H1 (cell line): ENCODE measurements around the gene KCNMB2. TPM values are rescaled to one million over a fixed set of nuclear protein-coding genes. Genes with fewer than 3 reads are reported as not detected.
"Not testable (repeated sequence)": the region's sequence is repeated elsewhere in the genome, so short reads cannot be mapped to it uniquely, and the experiment has no call there.

Experiments used
- CTCF ChIA-PET: fragments of 300-600 bp; sonication (Branson Sonifier 250); formaldehyde crosslinking; loops from one replicate; lab custom pipeline; 2021; ENCODE audit not compliant: partially characterized antibody; lab: Charles Lee
- POLR2A ChIA-PET: fragments of 300-600 bp; sonication (Branson Sonifier 250); formaldehyde crosslinking; loops from one replicate; lab custom pipeline; 2021; ENCODE audit warnings: inconsistent platforms; ENCODE audit not compliant: partially characterized antibody; lab: Charles Lee
- DNase-seq, 2 experiments: peaks; one replicate each; pipeline versions ENCODE4 v3.0.0 to v3.0.0-alpha.2; 2010 to 2022; ENCODE audit warnings: low spot score in 2 of 2, low read depth in 1 of 2, mixed read lengths in 1 of 2
- FAIRE-seq: peaks from 2 replicates; lab custom pipeline; 2011; peaks lifted over from hg19 to GRCh38; lab: Jason Lieb, UNC
- H2AFZ ChIP-seq: 2 replicates; pipeline ENCODE4 v1.8.1; 2012; ENCODE audit warnings: low read length, inconsistent platforms
- H2AK5ac ChIP-seq: 2 replicates; pipeline ENCODE4 v1.6.1; 2013; ENCODE audit warnings: low read depth, low read length
- H2BK120ac ChIP-seq: replicated peaks from 2 replicates; pipeline ENCODE3; 2013; ENCODE audit warnings: low read depth, low read length, inconsistent platforms
- H2BK12ac ChIP-seq: 2 replicates; pipeline ENCODE4 v1.6.1; 2013; ENCODE audit warnings: low read depth, low read length
- H2BK15ac ChIP-seq: 2 replicates; pipeline ENCODE4 v1.6.1; 2013; ENCODE audit warnings: low read length
- H2BK20ac ChIP-seq: 2 replicates; pipeline ENCODE4 v1.6.1; 2013; ENCODE audit warnings: low read length
- H2BK5ac ChIP-seq: 2 replicates; pipeline ENCODE4 v1.6.1; 2013; ENCODE audit warnings: low read depth, low read length
- H3K14ac ChIP-seq: 2 replicates; pipeline ENCODE4 v1.6.1; 2013; ENCODE audit warnings: inconsistent platforms; ENCODE audit not compliant: insufficient read length
- H3K18ac ChIP-seq: 2 replicates; pipeline ENCODE4 v1.6.1; 2013; ENCODE audit warnings: low read length; ENCODE audit errors: extremely low read depth
- H3K23ac ChIP-seq: 2 replicates; pipeline ENCODE4 v1.6.1; 2013; ENCODE audit warnings: inconsistent platforms; ENCODE audit not compliant: insufficient read length
- H3K23me2 ChIP-seq: 2 replicates; pipeline ENCODE4 v1.6.1; 2013; ENCODE audit warnings: low read depth, low read length
- H3K27ac ChIP-seq: 2 replicates; pipeline ENCODE4 v1.6.1; 2011; ENCODE audit warnings: low read depth, low read length, inconsistent platforms
- H3K27me3 ChIP-seq, 4 experiments: replicated peaks in 1 of 4; 1 replicate in 1 of 4; 2 replicates in 3 of 4; pipeline versions ENCODE4 v1.6.1 to v1.8.1; 2011 to 2013; ENCODE audit warnings: low read length in 3 of 4, mild to moderate bottlenecking in 3 of 4, inconsistent platforms in 2 of 4, mixed read lengths in 2 of 4, moderate library complexity in 1 of 4; ENCODE audit not compliant: control insufficient read depth in 3 of 4, insufficient read depth in 3 of 4; ENCODE audit errors: extremely low read depth in 1 of 4
- H3K36me3 ChIP-seq, 4 experiments: 2 replicates each; pipeline versions ENCODE4 v1.6.1 to v1.8.1; 2011 to 2013; ENCODE audit warnings: mild to moderate bottlenecking in 4 of 4, low read length in 3 of 4, moderate library complexity in 2 of 4, control low read depth in 1 of 4, inconsistent platforms in 1 of 4; ENCODE audit not compliant: insufficient read depth in 4 of 4, control insufficient read depth in 2 of 4
- H3K4ac ChIP-seq: replicated peaks from 2 replicates; pipeline ENCODE3; 2013; ENCODE audit warnings: low read length, low read depth, mixed read lengths, inconsistent platforms; ENCODE audit not compliant: insufficient read length
- H3K4me1 ChIP-seq, 4 experiments: replicated peaks in 1 of 4; 1 replicate in 1 of 4; 2 replicates in 3 of 4; pipeline versions ENCODE4 v1.6.1 to v1.8.1; 2011 to 2013; ENCODE audit warnings: low read length in 3 of 4, inconsistent platforms in 2 of 4, mixed read lengths in 1 of 4; ENCODE audit not compliant: insufficient read depth in 4 of 4, control insufficient read depth in 3 of 4
- H3K4me2 ChIP-seq, 2 experiments: 2 replicates each; pipeline versions ENCODE4 v1.6.1 to v1.8.1; 2011 to 2013; ENCODE audit warnings: low read depth in 2 of 2, low read length in 2 of 2, control low read depth in 1 of 2, inconsistent platforms in 1 of 2, mild to moderate bottlenecking in 1 of 2; ENCODE audit not compliant: insufficient read depth in 1 of 2
- H3K4me3 ChIP-seq, 4 experiments: fragments of 200-600, 300-600 bp in 1 of 4; sonication (generic), shearing (Covaris generic), sonication (Bioruptor Twin) in 1 of 4; 2 replicates each; pipeline versions ENCODE4 v1.5.1 to v1.8.1; 2011 to 2016; ENCODE audit warnings: low read length in 4 of 4, low read depth in 3 of 4, control low read depth in 2 of 4, inconsistent platforms in 2 of 4, mild to moderate bottlenecking in 2 of 4, mixed read lengths in 1 of 4, moderate library complexity in 1 of 4; ENCODE audit not compliant: insufficient read depth in 2 of 4; ENCODE audit errors: extremely low read depth in 1 of 4
- H3K56ac ChIP-seq: replicated peaks from 2 replicates; pipeline ENCODE3; 2013; ENCODE audit warnings: low read depth, mild to moderate bottlenecking, mixed read lengths, low read length, inconsistent platforms; ENCODE audit not compliant: insufficient read length
- H3K79me1 ChIP-seq: 2 replicates; pipeline ENCODE4 v1.6.1; 2013; ENCODE audit warnings: low read depth, low read length, control low read depth
- H3K79me2 ChIP-seq, 2 experiments: 2 replicates each; pipeline versions ENCODE4 v1.6.1 to v1.8.1; 2012 to 2013; ENCODE audit warnings: low read length in 2 of 2, mild to moderate bottlenecking in 2 of 2, inconsistent platforms in 1 of 2; ENCODE audit not compliant: insufficient read depth in 2 of 2, control insufficient read depth in 1 of 2
- H3K9ac ChIP-seq, 4 experiments: replicated peaks in 1 of 4; 1 replicate in 1 of 4; 2 replicates in 3 of 4; pipeline versions ENCODE4 v1.6.1 to v1.8.1; 2011 to 2013; ENCODE audit warnings: low read depth in 3 of 4, low read length in 3 of 4, control low read depth in 2 of 4, mild to moderate bottlenecking in 2 of 4, moderate library complexity in 2 of 4, inconsistent platforms in 1 of 4; ENCODE audit errors: extremely low read depth in 1 of 4
- H3K9me3 ChIP-seq, 2 experiments: 2 replicates each; pipeline versions ENCODE4 v1.6.1 to v1.8.1; 2012 to 2013; ENCODE audit warnings: mild to moderate bottlenecking in 2 of 2, moderate library complexity in 2 of 2, control low read depth in 1 of 2, inconsistent platforms in 1 of 2, low read depth in 1 of 2, low read length in 1 of 2, mixed read lengths in 1 of 2; ENCODE audit not compliant: insufficient read depth in 2 of 2
- H4K20me1 ChIP-seq, 2 experiments: replicated peaks in 1 of 2; 2 replicates each; pipeline versions ENCODE3 to v1.8.1; 2011 to 2013; ENCODE audit warnings: inconsistent platforms in 2 of 2, low read length in 2 of 2, mild to moderate bottlenecking in 1 of 2; ENCODE audit not compliant: insufficient read depth in 2 of 2, control insufficient read depth in 1 of 2
- H4K5ac ChIP-seq: 2 replicates; pipeline ENCODE4 v1.6.1; 2013; ENCODE audit warnings: low read length, low read depth, mixed read lengths, inconsistent platforms; ENCODE audit not compliant: insufficient read length
- H4K8ac ChIP-seq: 2 replicates; pipeline ENCODE4 v1.8.0; 2013; ENCODE audit warnings: mild to moderate bottlenecking, moderate library complexity, low read length, inconsistent platforms; ENCODE audit not compliant: insufficient read depth; ENCODE audit errors: extremely low read depth
- H4K91ac ChIP-seq: replicated peaks from 2 replicates; pipeline ENCODE3; 2013; ENCODE audit warnings: low read length, mixed read lengths, inconsistent platforms; ENCODE audit not compliant: insufficient read length
- RAD21 ChIP-seq, 2 experiments: IDR thresholded peaks in 1 of 2; conservative IDR thresholded peaks in 1 of 2; 2 replicates each; pipeline ENCODE4 v1.6.1; 2011; ENCODE audit warnings: low read depth in 2 of 2, low read length in 2 of 2, improper control_type of control experiment in 1 of 2, inconsistent platforms in 1 of 2, mild to moderate bottlenecking in 1 of 2, moderate library complexity in 1 of 2
- WGBS, 2 experiments: shearing (Covaris generic) in 1 of 2; methylation state at CpG; one replicate each; pipeline versions ENCODE4 v1.1.6 to v1.1.7; 2013 to 2015; ENCODE audit warnings: low lambda C conversion rate in 2 of 2, mixed read lengths in 2 of 2, inconsistent platforms in 1 of 2, low coverage in 1 of 2, missing lambda C conversion rate in 1 of 2; ENCODE audit not compliant: insufficient replicate concordance in 2 of 2, insufficient coverage in 1 of 2, insufficient read length in 1 of 2; ENCODE audit errors: extremely low coverage in 1 of 2, missing lambda C conversion rate in 1 of 2; 5-methylcytosine and 5-hydroxymethylcytosine counted together
- polyA plus RNA-seq, 7 experiments: library from polyadenylated mRNA; depleted of rRNA in 3 of 7; stranded (reverse) in 5 of 7; unstranded in 2 of 7; fragments of >200 nt in 5 of 7; fragments of 200-250 nt in 2 of 7; gene quantifications; 1 replicate in 5 of 7; 2 replicates in 1 of 7; 4 replicates in 1 of 7; pipeline versions ENCODE4 v1.2.1 to v1.2.3, GENCODE V29; 2011 to 2013; ENCODE audit warnings: missing spikeins in 2 of 7, mixed read lengths in 2 of 7
- total RNA-seq: library from RNA; stranded (reverse); fragmentation: NEBNext Ultra II Directional; extraction: Animal tissue kit (Norgen Biotek cat#: 25700); gene quantifications from 2 replicates; pipeline ENCODE4 v1.2.1, GENCODE V29; 2021
- TF ChIP-seq, protein P1 (sequence below), 3 experiments: IDR thresholded peaks; 1 replicate in 2 of 3; 2 replicates in 1 of 3; pipeline versions ENCODE4 v1.5.1 to v1.6.1; 2011; ENCODE audit warnings: low read length in 3 of 3, mild to moderate bottlenecking in 3 of 3, inconsistent platforms in 2 of 3, low read depth in 1 of 3, moderate library complexity in 1 of 3; ENCODE audit not compliant: insufficient read depth in 1 of 3; ENCODE audit errors: control extremely low read depth in 1 of 3

KCNMB2 gene
- total and polyA plus RNA-seq, 2 of the 8 experiments (the other 6 are each of a cell fraction or from before 2014, with no cell fraction given) = not detected

DNA sequence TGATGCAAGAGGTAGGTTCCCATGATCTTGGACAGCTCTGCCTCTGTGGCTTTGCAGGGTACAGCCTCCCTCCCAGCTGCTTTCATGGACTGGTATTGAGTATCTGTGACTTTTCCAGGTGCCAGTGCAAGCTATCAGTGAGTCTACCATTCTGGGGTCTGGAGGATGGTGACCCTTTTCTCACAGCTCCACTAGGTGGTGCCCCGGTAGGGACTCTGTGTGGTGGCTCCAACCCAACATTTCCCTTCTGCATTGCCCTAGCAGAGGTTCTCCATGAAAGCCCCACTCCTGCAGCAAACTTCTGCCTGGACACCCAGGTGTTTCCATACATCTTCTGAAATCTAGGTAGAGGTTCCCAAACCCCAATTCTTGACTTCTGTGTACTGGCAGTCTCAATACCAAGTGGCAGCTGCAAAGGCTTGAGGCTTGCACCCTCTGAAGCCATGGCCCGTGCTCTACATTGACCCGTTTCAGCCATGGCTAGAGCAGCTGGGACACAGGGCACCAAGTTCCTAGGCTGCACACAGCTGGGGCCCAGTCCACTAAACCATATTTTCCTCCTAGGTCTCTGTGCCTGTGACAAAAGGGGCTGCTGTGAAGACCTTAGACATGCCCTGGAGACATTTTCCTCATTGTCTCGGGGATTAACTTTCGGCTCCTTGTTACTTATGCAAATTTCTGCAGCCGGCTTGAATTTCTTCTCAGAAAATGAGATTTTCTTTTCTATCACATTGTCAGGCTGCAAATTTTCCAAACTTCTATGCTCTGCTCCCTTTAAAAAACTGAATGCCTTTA, 209.8 kb downstream of the KCNMB2 start:
- H4K5ac ChIP-seq, H2BK15ac ChIP-seq, H2BK20ac ChIP-seq, H3K4me1 ChIP-seq, H2BK12ac ChIP-seq, H3K14ac ChIP-seq, H3K4me3 ChIP-seq, H3K18ac ChIP-seq, H4K8ac ChIP-seq, H3K79me2 ChIP-seq, H3K23me2 ChIP-seq, POLR2A ChIA-PET, H3K56ac ChIP-seq, H3K79me1 ChIP-seq, H3K23ac ChIP-seq, H4K20me1 ChIP-seq, H3K4ac ChIP-seq, H2AFZ ChIP-seq, H3K4me2 ChIP-seq, H3K27me3 ChIP-seq, H2BK120ac ChIP-seq, H2AK5ac ChIP-seq, H3K27ac ChIP-seq, H4K91ac ChIP-seq, H3K9me3 ChIP-seq, FAIRE-seq, DNase-seq, H2BK5ac ChIP-seq, H3K9ac ChIP-seq, H3K36me3 ChIP-seq: not testable (repeated sequence)
- WGBS, 2 experiments = 89% methylated on average over 6 of the region's 6 CpGs; no CpG with 5 or more reads in 1 of the 2 experiments
- TF ChIP-seq RAD21 (IDR thresholded peaks at IDR 0.05 in 1 of 2, conservative IDR thresholded peaks at IDR 0.05 in 1 of 2; ENCODE audit: low read depth in 2 of 2, low read length in 2 of 2) = peak; percentile 38 to 51
- TF ChIP-seq, protein P1, sequence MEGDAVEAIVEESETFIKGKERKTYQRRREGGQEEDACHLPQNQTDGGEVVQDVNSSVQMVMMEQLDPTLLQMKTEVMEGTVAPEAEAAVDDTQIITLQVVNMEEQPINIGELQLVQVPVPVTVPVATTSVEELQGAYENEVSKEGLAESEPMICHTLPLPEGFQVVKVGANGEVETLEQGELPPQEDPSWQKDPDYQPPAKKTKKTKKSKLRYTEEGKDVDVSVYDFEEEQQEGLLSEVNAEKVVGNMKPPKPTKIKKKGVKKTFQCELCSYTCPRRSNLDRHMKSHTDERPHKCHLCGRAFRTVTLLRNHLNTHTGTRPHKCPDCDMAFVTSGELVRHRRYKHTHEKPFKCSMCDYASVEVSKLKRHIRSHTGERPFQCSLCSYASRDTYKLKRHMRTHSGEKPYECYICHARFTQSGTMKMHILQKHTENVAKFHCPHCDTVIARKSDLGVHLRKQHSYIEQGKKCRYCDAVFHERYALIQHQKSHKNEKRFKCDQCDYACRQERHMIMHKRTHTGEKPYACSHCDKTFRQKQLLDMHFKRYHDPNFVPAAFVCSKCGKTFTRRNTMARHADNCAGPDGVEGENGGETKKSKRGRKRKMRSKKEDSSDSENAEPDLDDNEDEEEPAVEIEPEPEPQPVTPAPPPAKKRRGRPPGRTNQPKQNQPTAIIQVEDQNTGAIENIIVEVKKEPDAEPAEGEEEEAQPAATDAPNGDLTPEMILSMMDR (IDR thresholded peaks at IDR 0.05; ENCODE audit: control extremely low read depth in 1 of 3, insufficient read depth in 1 of 3, low read depth in 1 of 3, low read length in 3 of 3) = peak in 2 of 3 experiments; percentile 28 to 37; a peak in 3 of 4 replicates
- CTCF ChIA-PET = interaction anchor here (1.0 kb wide), 1 partner anchor 221 kb away, joined by 3 read pairs; no protein-coding TSS in a partner anchor
